Esophagus squamous epithelium (tissue), 5 donors: ENCODE measurements around the gene RNF126. TPM values are rescaled to one million over a fixed set of nuclear protein-coding genes. Genes with fewer than 3 reads are reported as not detected.
"Not testable (repeated sequence)": the region's sequence is repeated elsewhere in the genome, so short reads cannot be mapped to it uniquely, and the experiment has no call there.

Experiments used
- DNase-seq: peaks from one replicate; lab custom pipeline; 2025; lab: John Stamatoyannopoulos, UW
- H3K27ac ChIP-seq, 4 donors: fragments of 200-600 bp; sonication (generic); one replicate each; pipeline ENCODE4 v1.5.1; 2016 to 2019; ENCODE audit warnings: mild to moderate bottlenecking in 1 of 4
- H3K27me3 ChIP-seq, 4 donors: fragments of 200-600 bp; sonication (generic); 1 replicate in 3 of 4; 2 replicates in 1 of 4; pipeline versions ENCODE4 v1.5.1 to v1.6.0; 2017 to 2021; ENCODE audit warnings: antibody characterized with exemption in 1 of 4
- H3K36me3 ChIP-seq, 3 donors: fragments of 200-600 bp; sonication (generic); one replicate each; pipeline ENCODE4 v1.5.1; 2016 to 2019
- H3K4me1 ChIP-seq, 3 donors: fragments of 200-600 bp; sonication (generic); one replicate each; pipeline ENCODE4 v1.5.1; 2017 to 2019
- H3K4me3 ChIP-seq, 4 donors: fragments of 200-600 bp; sonication (generic); 1 replicate in 3 of 4; 2 replicates in 1 of 4; pipeline ENCODE4 v1.5.1; 2016 to 2019; ENCODE audit warnings: mild to moderate bottlenecking in 2 of 4, moderate library complexity in 1 of 4
- H3K9me3 ChIP-seq, 3 donors: fragments of 200-600 bp; sonication (generic); one replicate each; pipeline ENCODE4 v1.5.1; 2016 to 2019
- CTCF ChIP-seq, 6 experiments: fragments of 450-650 bp in 4 of 6; fragments of 200-600 bp in 2 of 6; sonication (generic) in 2 of 6; IDR thresholded peaks; one replicate each; pipeline ENCODE4 v1.5.1; 2016 to 2019; ENCODE audit warnings: antibody characterized with exemption in 6 of 6, mild to moderate bottlenecking in 4 of 6, moderate library complexity in 4 of 6
- POLR2A ChIP-seq, 4 donors: fragments of 450-650 bp; IDR thresholded peaks; one replicate each; pipeline ENCODE4 v1.6.1; 2017; ENCODE audit warnings: antibody characterized with exemption in 4 of 4, mild to moderate bottlenecking in 4 of 4, moderate library complexity in 3 of 4
- WGBS, 2 donors: methylation state at CpG; one replicate each; pipeline ENCODE4 v1.1.5; 2018; 5-methylcytosine and 5-hydroxymethylcytosine counted together
- intact Hi-C: fragments of 100-400 bp; cut with DNase I; formaldehyde crosslinking; loops from one replicate; pipeline ENCODE4 v1.15.0; 2022
- total RNA-seq, 4 donors: library from RNA; depleted of rRNA; stranded (reverse); fragments of >200 nt; gene quantifications; one replicate each; pipeline ENCODE4 v1.1.0, GENCODE V29; 2016
- donor health status: DM: yes; HTN: yes; CAD: no.

RNF126 gene
- total RNA-seq, 4 donors from 2014 or later: 82.1 to 118 (median 98.4) TPM

DNA sequence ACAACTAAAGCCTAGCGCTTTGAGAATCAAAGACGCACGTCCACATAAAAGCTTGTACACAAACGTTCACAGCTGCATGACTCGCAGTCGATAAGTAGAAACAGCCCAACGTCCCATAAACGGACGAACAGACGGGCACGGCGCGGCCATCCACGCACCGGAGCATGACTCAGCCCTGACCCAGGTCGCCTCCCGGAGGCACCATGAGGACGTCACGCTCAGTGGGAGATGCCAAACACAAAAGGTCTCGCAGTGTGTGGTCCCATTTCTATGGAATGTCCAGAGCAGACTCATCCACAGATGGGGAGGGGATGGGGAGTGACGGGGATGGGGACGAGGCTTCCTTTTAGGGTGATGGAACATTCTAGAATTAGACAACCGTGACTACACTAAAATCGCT is 39.0 kb downstream of the RNF126 start:
- no peak for DNase-seq
- no peaks in the 10 kb centered on the region for H3K27me3 ChIP-seq
- TF ChIP-seq CTCF (IDR thresholded peaks at IDR 0.05) (no peak), POLR2A (IDR thresholded peaks at IDR 0.05) (no peak)
- WGBS, 2 donors: 70 to 74% methylated on average over 17 to 19 of the region's 24 CpGs
- intact Hi-C loops: no loop called here
- H3K4me3 ChIP-seq: no peak overlapping the region
- H3K27ac ChIP-seq: peak overlapping the region in 2 of 4 donors; percentile 14 to 26
- peaks cover 28 to 93% (median 34%) of the 10 kb centered on the region in 3 donors for H3K36me3 ChIP-seq
- H3K9me3 ChIP-seq: no peaks in the 10 kb centered on the region
- H3K4me1 ChIP-seq: peaks cover 0 to 6% (median 0%) of the 10 kb centered on the region in 3 donors

GRCh38 chr19:623175-623916 is 39.7 kb downstream of the RNF126 start:
- no peak for DNase-seq
- TF ChIP-seq CTCF (IDR thresholded peaks at IDR 0.05) (no peak), POLR2A (IDR thresholded peaks at IDR 0.05) (no peak)
- no peaks in the 10 kb centered on the region for H3K27me3 ChIP-seq
- peaks cover 34 to 93% (median 36%) of the 10 kb centered on the region in 3 donors for H3K36me3 ChIP-seq
- H3K4me1 ChIP-seq: peaks cover 0 to 6% (median 0%) of the 10 kb centered on the region in 3 donors
- no peak overlapping the region for H3K27ac ChIP-seq
- no peaks in the 10 kb centered on the region for H3K9me3 ChIP-seq
- no peak overlapping the region for H3K4me3 ChIP-seq
- 80 to 88% methylated on average over 1 to 20 of the region's 44 CpGs for WGBS, 2 donors
- intact Hi-C loops: no loop called here

GRCh38 chr19:622666-623065 is 40.3 kb downstream of the RNF126 start:
- H3K4me3 ChIP-seq: no peak overlapping the region
- no peaks in the 10 kb centered on the region for H3K9me3 ChIP-seq
- no peak overlapping the region for H3K27ac ChIP-seq
- intact Hi-C loops: no loop called here
- TF ChIP-seq CTCF (IDR thresholded peaks at IDR 0.05) (no peak), POLR2A (IDR thresholded peaks at IDR 0.05) (no peak)
- DNase-seq: no peak
- H3K27me3 ChIP-seq: no peaks in the 10 kb centered on the region
- H3K4me1 ChIP-seq: peaks cover 0 to 6% (median 0%) of the 10 kb centered on the region in 3 donors
- H3K36me3 ChIP-seq: peaks cover 34 to 93% (median 41%) of the 10 kb centered on the region in 3 donors
- 96% methylated on average over 15 of the region's 37 CpGs; no CpG with 5 or more reads in 1 of the 2 donors for WGBS, 2 donors

DNA sequence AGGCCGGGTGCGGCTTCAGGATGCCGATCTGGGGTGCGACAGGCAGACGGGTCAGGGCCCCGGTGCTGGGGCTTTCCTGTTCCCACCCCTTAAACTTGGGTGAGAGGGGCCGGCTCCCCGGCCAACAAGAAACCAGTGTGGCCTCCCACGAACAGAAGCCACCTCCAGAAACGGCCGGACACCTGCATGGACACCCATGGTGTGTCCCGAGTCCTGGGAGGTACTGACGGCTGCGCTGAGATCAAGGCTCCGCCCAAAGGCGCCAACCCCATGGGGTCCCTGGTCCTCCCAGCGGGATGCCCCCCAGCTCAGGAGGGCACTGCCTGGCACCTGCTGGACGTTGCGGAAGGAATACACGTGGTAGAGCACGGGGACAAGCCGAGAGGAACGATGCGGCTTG is 41.2 kb downstream of the RNF126 start:
- H3K27me3 ChIP-seq: peaks cover 0 to 6% (median 0%) of the 10 kb centered on the region in 4 donors
- no peaks in the 10 kb centered on the region for H3K9me3 ChIP-seq
- H3K4me3 ChIP-seq: no peak overlapping the region
- intact Hi-C loops: no loop called here
- H3K36me3 ChIP-seq: peaks cover 34 to 96% (median 50%) of the 10 kb centered on the region in 3 donors
- peaks cover 0 to 8% (median 3%) of the 10 kb centered on the region in 3 donors for H3K4me1 ChIP-seq
- no peak for DNase-seq
- 100% methylated on average over 3 of the region's 24 CpGs; no CpG with 5 or more reads in 1 of the 2 donors for WGBS, 2 donors
- TF ChIP-seq POLR2A (IDR thresholded peaks at IDR 0.05): no peak
- no peak for TF ChIP-seq CTCF (IDR thresholded peaks at IDR 0.05)
- no peak overlapping the region for H3K27ac ChIP-seq

DNA sequence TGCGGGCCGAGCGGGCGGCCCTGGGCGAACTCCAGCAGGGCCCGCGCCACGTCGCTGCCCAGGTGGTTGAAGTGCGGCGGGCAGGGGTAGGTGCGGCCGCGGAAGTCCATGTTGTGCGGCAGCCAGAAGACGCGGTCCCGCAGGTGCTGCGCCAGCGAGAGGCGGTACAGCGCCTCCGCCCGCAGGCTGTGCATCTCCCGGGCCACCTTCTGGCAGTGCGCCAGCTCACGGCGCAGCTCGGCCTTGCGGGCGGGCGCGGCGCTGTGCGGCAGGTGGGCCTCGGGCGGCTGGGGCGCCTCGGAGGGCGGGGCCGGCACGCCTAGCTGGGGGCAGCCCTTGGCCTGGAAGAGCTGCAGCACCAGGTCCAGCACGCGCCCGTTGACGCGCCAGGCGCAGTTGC is 41.8 kb downstream of the RNF126 start:
- intact Hi-C loops, DNase-seq, H3K4me3 ChIP-seq, H3K9me3 ChIP-seq, H3K27ac ChIP-seq: not testable (repeated sequence)
- Histone ChIP-seq H3K4me1 (peaks cover 0 to 14% (median 9%) of the 10 kb centered on the region in 3 donors), H3K27me3 (peaks cover 0 to 12% (median 0%) of the 10 kb centered on the region in 4 donors), H3K36me3 (peaks cover 34 to 97% (median 51%) of the 10 kb centered on the region in 3 donors)
- 100% methylated on average over 4 of the region's 48 CpGs; no CpG with 5 or more reads in 1 of the 2 donors for whole genome bisulfite sequencing, 2 donors
